ENCODE measurements around the gene OSTN.
"Not testable (repeated sequence)": the region's sequence is repeated elsewhere in the genome, so short reads cannot be mapped to it uniquely, and the experiment has no call there.

The OSTN gene, protein sequence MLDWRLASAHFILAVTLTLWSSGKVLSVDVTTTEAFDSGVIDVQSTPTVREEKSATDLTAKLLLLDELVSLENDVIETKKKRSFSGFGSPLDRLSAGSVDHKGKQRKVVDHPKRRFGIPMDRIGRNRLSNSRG

DNA sequence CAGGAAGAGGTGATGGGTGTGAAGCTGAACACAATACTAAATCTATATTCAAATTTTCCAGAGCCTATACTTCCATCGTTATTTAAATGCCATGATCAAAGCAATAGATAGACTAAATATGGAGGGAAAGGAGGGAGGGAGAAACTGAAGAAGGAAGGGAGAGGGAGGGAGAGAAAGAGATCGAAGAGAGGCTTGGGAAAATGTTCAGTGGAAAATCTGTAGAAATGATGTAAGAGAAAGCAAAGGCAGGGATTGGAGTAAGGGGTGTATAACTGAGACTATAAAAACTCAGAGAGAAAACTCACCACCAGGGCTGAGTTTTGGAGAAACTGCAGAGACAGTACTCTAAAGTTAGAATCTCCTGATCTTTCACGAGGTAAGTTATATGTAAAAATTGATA, at the start of gene OSTN:
Gene OSTN, plus strand, starts transcription at position 310 of the 400 bp plus-strand sequence. CDS start 13,292 bp downstream, outside the sequence.
- DNase-seq (ENCODE audit: low spot score) = no peak

DNA sequence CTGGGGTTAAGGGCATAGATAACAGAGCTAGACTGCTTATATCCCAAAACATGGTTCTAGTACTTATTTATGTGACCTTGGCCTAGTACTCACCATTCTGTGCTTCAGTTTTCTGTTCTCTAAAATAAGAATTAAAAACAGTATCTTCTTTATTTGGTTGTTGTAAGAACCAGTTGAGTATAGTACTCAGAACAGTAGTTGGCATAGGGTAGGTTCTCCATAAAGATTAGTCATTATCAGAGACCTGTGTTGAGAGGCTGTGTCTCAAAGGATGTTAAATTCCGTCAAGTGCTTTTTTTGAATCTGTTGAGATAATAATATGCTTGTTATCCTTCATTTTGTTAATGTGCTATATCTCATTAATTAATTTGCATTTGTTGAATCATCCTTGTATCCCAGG, 47.4 kb upstream of the OSTN start:
- no peak for DNase-seq (ENCODE audit: low spot score)

DNA sequence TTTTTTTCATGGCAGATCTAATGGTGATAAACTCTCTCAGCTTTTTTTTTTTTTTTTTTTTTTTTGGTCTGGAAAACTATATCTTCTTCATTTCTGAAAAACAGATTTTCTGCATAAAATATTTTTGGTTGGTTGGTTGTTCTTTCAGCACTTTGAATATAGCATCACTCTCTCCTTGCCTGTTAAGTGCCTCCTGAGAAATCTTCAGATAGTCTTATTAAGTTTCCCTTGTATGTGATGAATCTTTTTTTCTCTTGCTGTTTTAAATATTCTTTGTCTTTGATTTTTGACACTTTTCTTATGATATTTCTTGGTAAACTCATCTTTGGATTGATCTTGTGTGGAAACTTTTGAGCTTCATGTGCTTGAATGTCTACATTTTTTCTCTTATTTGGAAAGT, 44.2 kb upstream of the OSTN start:
- no peak for DNase-seq (ENCODE audit: low spot score)

DNA sequence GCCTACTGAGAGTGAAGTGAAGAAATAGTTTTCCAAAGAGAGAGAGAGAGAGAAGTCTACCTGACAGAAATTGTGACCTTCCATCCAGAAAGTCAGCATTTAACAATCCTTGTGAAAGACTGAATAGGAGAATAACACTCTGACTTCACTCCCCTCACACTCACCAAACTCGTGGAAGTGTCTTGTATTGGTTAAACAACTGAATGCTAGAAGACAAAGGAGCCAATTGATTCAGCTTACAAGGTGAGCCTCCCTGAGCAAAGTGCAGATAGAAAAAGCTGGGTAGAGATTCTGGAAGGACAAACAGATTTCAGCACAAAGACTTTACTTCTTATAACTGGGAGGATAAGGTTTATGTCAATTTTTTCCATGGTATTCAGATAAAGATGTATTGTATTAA, 40.8 kb upstream of the OSTN start:
- no peak for DNase-seq (ENCODE audit: low spot score)

DNA sequence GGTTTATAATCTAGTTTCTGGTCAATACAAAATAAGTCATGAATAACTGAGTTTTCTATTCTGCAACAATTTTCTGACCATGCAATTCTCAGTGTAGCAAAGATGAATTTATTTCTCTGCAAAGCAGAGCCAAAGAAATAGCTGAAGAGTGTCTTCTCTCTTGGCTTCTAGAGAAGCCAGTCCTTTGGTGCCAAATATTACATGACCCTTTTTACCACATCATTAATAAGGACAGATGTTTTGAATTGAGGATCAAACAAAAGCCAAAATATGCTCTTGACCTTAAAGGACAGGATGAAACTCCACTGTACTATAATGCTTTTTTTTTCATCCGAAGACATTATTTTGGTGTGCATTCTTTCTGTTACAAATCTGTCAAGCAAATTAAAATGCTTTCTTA, 40.2 kb upstream of the OSTN start:
- no peak for DNase-seq (ENCODE audit: low spot score)

DNA sequence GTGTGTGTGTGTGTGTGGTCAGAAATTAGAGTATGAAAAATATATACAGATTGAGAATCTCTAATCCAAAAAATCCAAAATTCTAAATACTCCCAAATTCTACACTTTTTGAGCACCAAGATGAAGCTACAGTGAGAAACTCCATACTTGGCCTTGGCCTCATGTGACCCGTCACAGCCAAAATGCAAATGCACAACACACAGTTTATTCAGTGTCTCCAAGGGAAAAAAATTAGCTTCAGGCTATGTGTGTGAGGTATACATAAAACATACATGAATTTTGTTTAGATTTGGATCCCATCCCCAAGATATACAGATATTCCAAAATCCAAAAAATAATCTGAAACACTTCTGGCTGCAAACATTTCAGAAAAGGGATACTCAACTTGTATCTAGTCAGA, 33.2 kb upstream of the OSTN start:
- no peak for DNase-seq (ENCODE audit: low spot score)

DNA sequence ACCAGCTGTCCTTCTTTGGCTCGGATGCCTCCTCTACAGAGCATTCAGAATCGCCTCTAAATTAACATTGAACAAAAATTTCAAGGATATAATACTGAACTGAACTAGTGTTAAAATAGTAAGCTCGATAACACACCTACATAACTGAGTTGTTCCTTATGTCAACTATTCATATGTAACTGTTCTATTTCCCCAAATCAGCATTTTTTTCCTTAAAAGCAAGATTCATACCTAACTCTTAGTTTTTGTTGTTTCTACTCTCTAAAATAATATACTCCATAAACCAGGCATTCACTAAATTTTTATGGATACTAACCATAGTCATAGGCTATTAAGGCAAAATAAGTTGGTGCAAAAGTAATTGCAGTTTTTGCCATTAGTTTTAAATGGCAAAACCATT, 32.7 kb upstream of the OSTN start:
- no peak for DNase-seq (ENCODE audit: low spot score)

DNA sequence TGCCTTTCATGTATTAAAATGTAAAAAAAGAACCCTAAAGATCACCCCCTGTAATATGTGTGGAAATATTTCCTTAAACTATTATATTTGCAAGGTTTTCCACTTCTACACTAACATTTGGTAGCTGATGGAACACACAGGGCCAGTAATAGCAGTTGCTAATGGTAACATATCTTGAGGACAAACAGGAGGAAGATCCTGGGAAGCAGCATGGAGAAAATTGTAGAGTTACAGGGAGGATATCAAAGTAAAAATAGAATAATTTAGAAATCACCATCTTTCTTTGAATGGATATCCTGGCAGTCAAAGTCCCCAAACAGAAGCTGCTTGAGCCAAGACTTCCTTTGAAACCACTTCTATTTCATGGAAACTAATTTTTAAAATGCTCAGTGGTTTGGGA, 29.5 kb upstream of the OSTN start:
- DNase-seq (ENCODE audit: low spot score) = no peak

DNA sequence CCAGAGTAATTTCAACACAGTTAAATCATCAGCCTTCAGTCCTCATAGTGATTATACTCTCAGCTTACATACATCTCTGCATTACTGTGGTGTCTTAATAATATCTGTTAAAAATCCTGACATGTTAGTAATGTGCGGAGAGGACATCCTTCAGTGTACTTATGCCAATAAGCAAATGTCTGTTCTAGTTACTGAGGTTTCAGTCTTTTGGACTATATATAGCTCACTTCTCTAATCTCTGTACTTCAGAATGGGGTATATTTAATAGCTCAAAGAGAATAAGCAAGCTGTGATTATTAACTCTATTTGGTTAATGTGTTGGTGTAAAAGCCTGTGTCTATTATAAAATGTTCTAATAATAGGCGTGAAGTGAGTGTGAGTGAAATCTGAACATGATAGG, 28.9 kb upstream of the OSTN start:
- DNase-seq (ENCODE audit: low spot score) = no peak

DNA sequence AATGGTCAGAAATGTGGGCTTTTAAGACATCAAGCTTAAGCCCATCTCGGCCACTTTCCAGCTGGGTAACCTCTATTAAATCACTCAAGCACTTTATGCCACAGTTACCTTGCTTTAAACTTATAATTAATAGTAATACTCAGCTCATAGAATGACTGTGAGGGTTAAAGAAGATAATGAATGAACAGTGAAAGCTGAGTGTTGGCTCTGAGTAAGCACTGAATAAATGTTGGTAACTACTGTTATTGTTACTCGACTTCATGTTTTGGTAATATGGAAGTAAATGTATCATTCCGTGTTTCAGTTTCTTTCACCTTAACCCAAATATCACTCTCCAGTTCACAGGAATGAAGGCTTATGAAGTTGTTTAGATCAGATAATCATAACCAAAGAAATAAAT, 23.9 kb upstream of the OSTN start:
- no peak for DNase-seq (ENCODE audit: low spot score)

DNA sequence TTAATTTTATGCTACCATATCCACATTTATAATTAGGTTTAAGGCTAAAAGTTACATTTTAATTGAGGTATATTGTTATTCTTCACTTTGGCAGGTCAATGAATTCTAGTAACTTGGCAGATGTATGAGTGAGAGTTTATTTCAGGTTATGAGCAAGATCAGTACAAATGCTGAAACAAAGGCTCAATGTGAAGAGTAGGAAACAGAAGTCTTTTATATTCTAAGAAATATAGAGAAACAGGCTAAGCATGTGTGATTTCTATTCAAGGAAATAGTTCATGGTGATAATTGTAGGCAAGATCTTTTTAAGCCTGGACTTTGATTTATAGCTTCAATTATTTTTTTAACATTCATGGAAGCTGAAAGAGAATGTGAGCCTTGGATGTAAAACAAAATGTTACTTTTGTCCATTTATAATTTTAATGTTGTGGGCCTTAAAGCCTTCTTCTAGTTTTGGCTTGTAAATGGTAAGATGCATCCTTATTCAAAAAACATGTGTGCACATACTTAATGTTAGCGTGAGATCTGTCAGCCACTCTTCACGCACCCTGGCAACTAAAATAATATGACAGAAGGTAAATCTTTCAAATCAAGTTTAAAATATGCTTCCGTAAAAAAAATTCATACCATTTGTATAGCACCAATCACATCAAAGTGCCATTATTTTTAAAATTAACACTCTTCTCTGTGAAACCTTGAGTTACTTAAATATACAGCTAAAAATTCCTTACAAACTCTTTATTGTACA, 22.8 kb upstream of the OSTN start:
- no peak for DNase-seq (ENCODE audit: low spot score)

DNA sequence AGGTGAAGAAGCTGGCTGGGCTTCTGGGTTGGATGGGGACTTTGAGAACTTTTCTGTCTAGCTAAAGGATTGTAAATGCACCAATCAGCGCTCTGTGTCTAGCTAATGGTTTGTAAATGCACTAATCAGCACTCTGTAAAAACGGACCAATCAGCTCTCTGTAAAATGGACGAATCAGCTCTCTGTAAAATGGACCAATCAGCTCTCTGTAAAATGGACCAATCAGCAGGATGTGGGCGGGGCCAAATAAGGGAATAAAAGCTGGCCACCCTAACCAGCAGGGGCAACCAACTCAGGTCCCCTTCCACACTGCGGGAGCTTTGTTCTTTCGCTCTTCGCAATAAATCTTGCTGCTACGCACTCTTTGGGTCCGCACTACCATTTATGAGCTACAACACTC, 13.7 kb upstream of the OSTN start:
- not testable (repeated sequence) for DNase-seq (ENCODE audit: low spot score)

DNA sequence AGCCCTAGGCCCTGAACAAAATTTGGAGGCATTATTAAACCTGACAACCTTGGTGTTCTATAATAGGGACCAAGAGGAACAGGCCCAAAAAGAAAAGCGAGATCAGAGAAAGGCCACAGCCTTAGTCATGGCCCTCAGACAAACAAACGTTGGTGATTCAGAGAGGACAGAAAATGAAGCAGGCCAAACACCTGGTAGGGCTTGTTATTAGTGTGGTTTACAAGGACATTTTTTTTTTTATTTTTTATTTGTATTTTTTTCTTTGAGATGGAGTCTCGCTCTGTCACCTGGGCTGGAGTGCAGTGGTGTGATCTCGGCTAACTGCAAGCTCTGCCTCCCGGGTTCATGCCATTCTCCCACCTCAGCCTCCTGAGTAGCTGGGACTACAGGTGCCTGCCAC, 10.8 kb upstream of the OSTN start:
- not testable (repeated sequence) for DNase-seq (ENCODE audit: low spot score)

DNA sequence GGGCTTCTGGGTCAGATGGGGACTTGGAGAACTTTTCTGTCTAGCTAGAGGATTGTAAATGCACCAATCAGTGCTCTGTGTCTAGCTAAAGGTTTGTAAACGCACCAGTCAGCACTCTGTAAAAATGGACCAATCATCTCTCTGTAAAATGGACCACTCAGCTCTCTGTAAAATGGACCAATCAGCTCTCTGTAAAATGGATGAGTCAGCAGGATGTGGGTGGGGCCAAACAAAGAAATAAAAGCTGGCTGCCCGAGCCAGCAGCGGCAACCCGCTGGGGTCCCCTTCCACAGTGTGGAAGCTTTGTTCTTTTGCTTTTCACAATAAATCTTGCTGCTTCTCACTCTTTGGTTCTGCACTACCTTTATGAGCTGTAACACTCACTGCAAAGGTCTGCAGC, 6.8 kb upstream of the OSTN start:
- DNase-seq (ENCODE audit: low spot score) = not testable (repeated sequence)

DNA sequence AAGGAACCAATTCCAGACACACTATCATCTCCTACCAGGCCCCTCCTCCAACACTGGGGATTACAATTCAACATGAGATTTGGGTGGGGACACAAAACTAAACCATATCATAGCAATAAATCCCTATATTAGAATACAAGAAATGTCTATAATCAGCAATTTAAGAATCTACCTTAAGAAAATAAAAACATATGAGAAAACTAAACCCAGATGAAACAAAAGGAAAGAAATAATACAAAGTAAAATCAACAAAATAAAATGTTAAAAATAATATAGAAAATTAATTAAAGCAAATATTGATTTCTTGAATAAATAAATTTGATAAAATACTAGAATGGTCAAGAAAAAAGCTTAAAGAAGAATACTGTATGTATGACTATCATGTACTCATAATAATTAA, 6.1 kb upstream of the OSTN start:
- DNase-seq (ENCODE audit: low spot score) = no peak

DNA sequence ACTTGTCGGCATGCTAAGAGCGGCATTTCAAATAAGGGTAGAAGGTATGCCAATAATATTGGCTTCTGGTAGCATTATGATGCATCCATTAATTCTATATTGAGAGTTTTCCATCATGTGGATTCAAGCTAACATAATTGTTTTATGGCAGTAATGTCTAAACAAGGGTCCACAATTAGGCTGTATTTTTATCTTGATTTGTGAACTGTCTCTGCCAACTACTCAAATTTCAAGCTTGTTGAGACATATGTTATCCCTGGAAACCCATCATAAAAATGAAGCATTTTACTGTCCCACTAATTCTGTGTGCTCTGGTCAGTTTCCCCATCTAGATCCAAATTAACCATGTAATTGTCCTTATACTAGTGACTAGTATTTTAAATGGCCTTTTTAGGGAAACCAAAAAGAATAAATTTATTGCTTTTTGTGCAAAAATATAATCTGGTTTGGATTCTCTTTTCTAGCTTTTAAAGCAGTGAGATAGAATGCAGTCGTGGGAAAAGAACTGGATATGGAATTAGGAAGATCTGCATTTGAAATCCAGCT, 1.2 kb upstream of the OSTN start:
- DNase-seq (ENCODE audit: low spot score) = no peak

DNA sequence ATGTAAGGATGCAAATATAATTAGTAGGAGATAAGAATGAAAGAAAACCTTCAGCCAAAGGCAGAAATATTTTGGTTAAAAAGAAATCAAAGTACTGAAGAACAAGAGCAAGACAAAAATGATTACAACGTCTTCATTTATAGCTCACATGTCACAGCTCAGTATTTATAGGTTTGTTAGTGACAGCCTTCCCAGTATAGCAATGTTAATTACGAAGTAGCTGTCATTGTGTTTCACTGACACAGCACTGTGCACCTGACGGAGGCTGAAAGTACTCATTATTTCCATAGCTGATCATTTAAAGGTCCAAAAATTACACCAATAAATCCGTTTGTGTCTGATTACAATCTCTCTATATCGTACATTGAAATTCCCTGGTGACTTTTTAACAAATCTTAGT, 561 bp upstream of the OSTN start:
- DNase-seq (ENCODE audit: low spot score) = no peak

DNA sequence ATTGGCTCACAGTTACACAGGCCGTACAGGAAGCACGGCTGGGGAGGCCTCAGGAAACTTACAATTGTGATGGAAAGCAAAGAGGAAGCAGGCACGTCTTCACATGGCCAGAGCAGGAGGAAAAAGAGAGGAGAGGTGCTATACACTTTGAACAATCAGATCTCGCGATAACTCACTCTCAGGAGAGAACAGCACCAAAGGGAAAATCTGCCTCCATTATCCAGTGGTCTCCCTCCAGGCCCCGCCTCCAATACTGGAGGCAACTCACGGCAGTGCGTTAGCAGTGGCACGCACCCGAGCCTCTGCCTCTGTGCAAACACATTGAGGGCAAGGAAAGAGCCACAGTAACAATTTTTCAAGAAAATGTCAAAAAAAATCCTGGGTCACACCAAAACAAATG, 11.0 kb downstream of the OSTN start:
- no peak for DNase-seq (ENCODE audit: low spot score)

DNA sequence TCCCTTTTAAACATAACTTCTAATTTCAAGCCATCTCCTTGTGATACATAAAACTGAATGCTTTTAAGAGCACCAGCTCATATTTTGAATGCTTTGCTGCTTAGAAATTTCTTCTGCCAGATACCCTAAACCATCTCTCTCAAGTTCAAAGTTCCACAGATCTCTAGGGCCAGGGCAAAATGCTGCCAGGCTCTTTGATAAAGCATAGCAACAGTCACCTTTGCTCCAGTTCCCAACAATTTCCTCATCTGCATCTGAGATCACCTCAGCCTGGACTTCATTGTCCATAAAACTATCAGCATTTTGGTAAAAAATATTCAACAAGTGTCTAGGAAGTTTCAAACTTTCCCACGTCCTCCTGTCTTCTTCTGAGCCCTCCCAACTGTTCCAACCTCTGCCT, 17.5 kb downstream of the OSTN start:
- DNase-seq (ENCODE audit: low spot score) = no peak

DNA sequence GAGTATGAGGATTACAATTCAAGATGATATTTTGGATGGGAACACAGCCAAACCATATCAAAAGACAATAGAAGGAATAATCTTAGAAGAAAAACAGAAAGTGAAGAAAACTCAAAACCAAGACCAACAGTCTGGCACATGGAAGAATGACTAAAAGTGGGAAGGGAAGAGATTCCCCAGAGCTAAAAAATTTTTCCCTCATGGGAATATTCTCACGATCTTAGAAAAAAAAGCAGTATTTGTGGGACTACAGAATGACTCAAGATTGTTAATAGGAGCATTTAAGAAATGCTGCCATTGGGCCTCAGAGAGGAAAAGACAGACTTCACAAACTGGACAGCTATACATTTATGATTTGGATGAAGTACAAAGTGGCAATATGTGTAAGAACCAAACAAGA, 18.3 kb downstream of the OSTN start:
- no peak for DNase-seq (ENCODE audit: low spot score)

DNA sequence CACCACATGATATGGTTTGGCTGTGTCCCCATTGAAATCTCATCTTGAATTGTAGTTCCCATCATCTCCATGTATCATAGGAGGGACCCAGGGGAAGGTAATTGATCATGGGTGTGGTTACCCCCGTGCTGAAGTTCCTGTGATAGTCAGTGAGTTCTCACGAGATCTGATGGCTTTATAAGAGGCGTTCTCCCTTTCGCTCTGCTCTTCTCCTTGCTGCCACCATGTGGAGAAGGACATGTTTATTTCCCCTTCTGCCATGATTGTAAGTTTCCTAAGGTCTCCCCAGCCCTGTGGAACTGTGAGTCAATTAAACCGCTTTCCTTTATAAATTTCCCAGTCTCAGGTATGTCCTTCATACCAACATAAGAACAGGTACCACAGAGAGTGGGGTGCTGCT, 21.9 kb downstream of the OSTN start:
- DNase-seq (ENCODE audit: low spot score) = no peak

DNA sequence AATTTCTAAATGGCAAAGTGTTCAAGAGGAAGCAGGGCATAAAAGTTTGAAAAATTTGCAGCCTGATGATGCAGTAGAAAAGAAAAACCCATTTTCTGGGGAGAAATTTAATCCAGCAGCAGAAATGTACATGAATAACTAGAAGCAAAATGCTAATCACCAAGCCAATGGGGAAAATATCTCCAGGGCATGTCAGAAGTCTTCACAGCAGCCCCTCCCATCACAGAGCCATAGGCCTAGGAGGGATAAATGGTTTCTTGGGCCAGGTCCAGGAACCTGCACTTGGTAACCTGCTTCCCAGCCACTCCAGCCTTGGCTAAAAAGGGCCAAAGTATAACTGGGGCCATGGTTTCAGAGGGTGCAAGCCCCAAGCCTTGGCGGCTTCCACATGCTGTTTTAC, 22.6 kb downstream of the OSTN start:
- no peak for DNase-seq (ENCODE audit: low spot score)

DNA sequence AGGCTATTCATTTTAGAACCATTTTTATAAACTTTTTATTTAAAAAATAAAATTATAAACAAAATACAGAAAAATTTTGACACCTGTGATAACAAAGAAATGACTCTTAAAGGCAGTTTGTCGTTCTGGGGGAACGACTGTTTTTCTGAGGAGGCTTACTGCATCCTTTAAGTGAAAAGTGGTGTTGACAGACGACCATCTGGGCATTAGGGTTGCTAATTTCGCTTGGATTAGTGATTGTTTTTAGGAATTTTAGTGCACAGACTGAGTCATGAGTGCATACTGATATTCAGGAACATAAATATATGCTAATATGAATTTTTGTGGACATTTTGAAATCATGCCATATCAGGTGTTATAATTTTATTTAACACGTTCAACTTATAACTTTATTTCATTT, 28.5 kb downstream of the OSTN start:
- DNase-seq (ENCODE audit: low spot score) = no peak

DNA sequence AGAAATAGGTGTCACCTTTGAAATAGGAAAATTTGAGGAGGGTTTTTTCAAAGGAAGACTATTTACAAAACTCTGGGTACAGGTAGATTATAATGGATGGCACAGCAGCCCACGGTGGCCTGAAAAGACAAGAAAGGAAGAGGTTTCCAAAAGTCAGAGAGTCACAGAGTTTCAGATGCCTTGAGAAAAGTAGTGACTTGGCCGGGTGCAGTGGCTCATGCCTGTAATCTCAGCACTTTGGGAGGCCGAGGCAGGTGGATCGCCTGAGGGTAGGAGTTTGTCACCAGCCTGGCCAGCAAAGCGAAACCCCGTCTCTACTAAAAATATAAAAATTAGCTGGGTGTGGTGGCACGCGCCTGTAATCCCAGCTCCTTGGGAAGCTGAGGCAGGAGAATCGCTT, 35.2 kb downstream of the OSTN start:
- no peak for DNase-seq (ENCODE audit: low spot score)

Measured in CD4-positive, alpha-beta T cell treated with Interleukin-2 at 100 ng/mL for 4 hours (primary cell).